GM18499 (cell line): ENCODE data around the gene MERTK.
"Not testable (repeated sequence)": the region's sequence is repeated elsewhere in the genome, so short reads cannot be mapped to it uniquely, and the experiment has no call there.

Source experiments
- ATAC-seq: cut with Tn5 transposase; IDR thresholded peaks from one replicate; pipeline ENCODE4 v1.9.1; 2021; ENCODE audit warnings: moderate number of reproducible peaks; ENCODE audit not compliant: insufficient read depth, unreplicated experiment

Gene MERTK

DNA sequence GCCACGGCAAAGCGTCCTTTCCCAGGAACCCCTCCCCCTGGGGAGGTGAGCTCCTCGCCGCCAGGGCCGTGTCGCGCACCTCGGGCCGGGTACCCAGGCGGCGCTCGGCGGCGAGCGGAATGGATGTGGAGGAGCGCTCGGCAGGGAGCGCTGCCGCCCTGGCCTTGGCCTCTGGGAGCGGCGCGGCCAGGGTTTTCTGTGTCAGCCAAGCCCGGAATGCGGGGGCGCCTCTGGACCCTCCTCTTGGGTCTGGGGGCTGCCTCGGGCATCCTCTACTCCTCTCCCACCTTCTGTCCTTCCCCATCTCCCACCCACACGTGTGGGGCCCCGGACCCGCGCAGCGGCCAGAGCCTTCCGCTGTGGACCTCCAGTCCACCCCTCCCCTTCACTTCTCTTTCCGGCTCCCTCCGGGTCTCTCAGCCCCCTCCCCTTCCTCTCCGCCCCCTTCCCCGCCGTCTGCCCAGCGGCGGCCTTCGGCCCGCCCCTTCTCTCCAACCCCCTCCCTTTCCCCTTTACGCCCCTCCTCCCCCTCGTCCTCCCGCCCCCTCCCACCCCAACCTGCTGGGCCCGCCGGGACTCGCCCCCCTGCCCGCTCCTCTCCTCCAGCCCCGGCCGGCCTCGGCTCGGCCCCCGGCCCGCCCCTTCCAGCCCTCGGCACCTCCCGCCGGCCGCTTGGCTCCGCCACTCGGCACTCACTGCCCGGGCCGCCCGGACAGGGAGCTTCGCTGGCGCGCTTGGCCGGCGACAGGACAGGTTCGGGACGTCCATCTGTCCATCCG, at the start of gene MERTK:
MERTK (plus strand) TSS at position 684 of the 779 bp plus-strand sequence. CDS start 129 bp downstream, outside the sequence.
- no peak for ATAC-seq

DNA sequence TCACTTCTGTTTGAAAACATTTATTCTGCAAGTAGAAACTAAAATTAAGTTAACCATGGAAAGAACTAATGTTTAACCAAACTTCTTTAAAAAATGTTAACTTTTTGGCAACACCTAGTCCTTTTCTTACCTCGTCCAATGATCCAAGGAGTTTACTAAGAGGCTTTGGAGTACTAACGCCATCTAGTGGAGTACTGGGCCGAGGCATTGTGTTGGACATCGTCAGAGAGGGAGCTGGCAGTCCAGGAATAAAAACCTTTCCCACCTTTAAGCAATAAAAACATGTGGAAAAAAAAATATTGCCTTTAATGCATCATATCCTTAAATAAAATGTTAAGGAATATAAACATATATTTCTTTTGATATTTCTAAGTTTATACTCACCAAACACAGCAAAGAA, 47.8 kb upstream of the MERTK start:
- ATAC-seq = not testable (repeated sequence)

DNA sequence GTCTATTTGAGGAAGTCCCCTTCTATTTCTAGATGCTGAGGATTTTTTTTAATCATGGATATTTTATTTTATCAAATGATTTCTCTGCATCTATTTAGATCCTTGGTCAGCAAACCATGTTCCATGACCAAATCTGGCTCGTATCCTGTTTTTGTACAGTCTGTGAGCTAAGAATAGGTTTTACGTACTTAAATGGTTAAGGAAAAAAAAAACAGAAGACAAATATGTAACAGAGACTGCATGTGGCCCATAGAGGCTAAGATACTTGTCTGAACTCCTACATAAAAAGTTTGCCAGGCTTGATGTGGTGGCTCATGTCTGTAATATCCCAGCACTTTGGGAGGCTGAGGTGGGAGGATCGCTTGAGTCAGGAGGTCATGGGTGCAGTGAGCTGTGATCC, 45.9 kb upstream of the MERTK start:
- ATAC-seq = not testable (repeated sequence)

DNA sequence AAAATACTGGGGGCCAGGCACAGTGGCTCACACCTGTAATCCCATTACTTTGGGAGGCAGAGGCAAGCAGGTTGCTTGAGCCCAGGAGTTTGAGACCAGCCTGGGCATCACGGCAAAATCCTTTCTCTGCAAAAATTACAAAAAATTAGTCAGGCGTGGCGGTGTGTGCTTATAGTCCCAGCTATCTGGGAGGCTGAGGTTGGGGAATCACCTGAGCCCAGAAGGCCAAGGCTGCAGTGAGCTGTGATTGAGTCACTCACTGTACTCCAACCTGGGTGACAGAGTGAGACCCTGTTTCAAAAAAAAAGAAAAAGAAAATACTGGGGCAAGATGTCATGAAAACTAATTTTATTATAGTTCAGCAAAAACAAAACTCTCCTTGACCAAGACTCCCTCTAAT, 38.4 kb upstream of the MERTK start:
- not testable (repeated sequence) for ATAC-seq

DNA sequence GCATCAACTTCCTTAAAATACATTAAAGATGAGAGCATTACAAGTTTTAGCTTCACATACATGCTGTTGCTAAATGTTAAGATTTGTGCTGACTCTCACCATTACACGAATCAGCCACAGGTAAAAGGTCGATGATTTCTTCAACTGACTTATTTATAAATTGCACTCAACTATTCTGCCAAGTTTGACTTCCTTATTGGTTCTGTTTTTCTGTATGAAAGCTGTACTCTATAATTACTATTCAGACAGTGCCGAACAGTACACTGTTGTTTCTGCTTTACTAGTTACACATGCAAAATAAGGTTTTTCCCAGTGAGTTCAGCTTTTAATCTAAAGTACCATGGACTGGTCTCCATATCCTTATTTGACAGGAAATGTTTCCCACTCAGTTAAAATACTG, 33.3 kb upstream of the MERTK start:
- not testable (repeated sequence) for ATAC-seq

DNA sequence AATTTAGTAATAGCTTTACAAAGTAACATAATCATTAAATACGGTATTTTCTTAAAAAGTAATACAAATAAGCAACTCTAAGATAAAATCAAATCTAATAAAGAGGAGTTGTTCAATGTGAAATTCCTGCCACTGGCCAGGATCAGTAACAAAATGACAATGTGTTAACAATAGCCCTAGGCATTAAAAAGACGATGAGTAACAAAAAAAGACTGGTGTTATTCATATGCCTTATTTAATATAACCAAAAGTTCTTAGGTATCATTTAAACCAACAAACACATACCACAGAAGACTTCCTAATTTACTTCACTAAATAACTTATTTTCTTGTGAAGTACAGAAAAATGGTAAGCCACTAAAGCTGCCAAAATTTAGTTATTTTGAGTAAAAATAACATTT, 25.6 kb upstream of the MERTK start:
- not testable (repeated sequence) for ATAC-seq

DNA sequence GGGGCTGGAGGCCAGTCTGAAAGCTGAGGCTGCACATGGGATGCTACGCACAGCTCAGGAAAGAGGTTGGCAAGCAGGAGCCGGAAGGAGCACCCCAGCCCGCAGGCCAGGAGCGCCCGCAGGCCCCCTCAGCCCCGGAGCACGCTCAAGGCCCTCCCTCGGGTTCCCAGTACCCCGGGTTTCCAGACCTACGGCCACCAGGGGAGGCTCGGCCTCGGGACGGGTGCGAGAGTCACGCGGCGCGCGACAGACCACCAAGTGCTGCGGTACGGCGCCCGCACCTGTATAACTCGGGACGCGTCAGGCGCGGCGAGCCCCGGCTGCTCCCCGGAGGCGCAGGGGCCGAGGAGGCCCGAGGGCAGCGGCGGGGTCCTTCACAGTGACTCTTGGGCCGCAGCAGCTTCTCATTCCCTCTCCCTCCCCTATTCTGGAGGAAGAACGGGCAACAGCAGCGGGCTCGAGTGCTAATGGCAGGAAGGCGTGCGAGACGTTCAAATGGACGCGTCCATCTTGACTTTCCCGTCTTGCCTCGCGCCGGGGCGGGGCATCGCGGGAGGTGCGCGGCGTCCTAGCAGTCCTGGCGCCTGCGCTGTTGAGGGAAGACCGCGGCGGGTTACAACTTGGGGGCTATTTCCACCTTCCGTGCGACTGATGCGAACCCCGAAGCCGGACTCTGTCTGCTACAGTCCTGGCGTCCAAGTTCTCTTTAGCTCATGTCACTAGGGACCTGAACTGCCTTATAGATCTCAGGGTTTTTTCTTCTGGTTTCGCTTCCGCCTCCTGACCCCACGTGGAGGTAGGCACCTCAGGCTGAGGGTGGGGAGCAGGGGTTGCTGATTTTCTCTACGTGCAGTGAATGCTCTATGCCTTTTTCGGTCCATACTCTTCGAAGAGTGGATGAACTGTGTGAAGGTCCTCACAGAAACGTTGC, 14.5 kb upstream of the MERTK start, which contains the start of gene ANAPC1:
ANAPC1 (minus strand) TSS at position 533 of the 931 bp plus-strand sequence. CDS start 3,368 bp downstream, outside the sequence.
- ATAC-seq = no peak

DNA sequence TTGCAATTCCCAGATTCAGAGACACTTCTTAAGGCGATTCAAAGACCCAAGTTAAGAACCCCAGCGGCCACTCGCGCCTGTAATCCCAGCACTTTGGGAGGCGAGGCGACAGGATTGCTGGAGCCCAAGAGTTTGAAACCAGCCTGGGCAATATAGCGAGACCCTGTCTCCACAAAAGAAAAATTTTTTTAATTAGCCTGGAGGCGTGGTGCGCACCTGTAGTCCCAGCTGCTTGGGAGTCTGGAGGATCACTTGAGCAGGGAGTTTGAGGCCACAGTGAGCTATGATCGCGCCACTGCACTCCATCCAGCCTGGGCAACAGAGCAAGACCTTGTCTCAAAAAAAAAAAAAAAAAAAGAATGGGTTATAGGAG, 13.8 kb upstream of the MERTK start:
- ATAC-seq = no peak

DNA sequence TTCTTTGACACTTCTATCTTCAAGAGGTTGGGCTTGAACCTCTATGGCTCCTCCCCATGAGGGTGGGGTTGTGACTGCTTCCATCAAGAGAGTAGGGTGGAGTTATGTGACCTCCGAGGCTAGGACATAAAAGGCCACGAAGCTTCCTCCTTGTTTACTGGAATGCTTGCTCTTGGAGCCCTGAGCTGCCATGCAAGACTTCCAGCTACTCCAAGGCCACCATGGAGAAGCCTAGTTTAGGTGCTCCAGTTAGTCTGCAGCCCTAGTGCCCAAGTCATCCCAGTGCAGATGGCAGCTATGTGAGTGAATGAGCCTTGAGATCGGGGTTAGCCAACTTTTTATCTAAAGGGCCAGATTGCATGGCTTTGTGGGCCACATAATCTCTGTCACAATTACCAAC, 2.4 kb upstream of the MERTK start:
- no peak for ATAC-seq

DNA sequence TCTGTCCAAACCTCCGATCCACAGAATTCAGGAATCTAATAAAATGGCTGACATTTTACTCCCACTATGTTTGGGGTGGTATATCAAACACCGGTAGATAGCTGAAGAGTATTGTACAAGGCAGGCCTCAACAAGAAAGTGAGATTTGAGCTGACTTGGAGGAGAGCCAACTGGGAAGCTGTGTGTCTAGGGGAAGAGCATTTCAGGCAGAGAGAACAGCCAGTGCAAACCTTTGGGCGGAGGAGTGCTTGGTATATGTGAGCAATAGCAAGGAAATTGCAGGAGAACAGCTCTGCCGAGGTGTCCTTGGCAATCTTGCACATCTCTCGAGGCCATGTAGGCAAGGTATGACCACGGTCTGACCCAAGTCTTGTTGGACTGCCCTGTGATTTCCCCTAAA, 1.8 kb upstream of the MERTK start:
- ATAC-seq = no peak

DNA sequence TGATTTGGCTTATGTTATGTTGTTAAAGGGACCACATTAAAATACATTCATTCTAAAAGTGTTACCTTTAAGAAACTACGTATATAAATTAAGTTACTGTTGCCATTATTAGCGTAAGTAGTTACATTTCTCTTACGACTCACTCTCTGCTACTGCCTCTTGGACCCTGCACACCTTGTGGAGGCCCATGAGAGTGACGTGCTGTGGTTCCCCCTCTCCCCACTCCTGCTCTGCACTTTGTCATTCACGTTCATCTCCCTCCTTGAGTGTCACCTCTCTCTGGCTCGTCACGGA, 830 bp upstream of the MERTK start:
- ATAC-seq = no peak

DNA sequence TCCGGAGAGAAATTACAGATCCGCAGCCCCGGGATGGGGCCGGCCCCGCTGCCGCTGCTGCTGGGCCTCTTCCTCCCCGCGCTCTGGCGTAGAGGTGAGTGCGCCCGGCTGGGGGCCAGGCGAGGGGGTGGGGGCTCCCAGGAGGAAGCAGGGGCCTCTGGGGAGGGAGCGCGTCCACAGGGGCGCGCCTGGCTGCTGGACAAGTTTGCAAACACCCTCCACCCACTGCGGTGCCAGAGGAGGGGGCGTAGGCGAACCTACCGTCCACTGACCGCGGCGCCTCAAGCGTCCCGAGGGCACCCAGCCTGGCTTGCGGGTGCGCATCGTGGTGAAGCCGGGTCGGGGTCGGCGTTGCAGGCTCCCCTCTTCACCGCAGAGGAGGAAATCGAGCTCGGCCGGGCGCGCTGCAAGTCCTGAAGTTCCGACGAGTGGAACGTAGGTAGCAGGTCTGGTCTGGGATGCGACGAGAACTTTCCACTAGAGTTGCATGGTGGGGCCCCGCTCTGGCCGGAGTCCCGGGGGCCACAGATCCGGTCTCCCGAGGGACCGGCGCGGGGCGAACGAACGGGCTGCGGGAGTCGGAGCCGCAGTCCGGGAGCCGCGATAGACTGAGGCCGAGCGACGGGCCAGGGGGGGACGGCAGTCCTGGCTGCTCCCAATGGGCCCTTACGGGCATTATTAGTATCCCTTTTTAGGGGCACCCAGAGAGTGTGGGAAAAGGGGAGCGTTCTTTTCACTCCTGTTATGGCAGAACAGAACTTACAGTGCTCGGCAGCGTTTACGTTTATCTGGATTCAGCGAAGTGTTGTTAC, 502 bp downstream of the MERTK start:
- ATAC-seq = no peak

DNA sequence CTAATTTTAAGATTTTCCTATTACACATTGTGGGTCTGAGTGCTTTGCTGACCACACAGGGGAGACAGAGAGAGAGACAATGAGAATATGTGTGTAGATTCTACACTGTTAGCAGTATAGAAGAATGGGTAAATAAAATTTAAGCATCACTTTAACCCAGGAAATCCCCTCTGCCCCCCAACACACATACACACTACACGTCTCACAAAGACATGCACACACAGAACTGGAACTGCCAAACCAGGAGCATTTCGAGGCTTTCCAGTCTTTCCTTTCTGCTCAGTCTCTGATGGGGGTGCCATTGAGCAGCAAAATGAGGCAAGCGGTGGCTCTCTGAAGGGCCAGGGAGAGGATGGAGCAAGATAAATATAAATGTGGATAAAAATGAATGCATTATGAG, 2.5 kb downstream of the MERTK start:
- no peak for ATAC-seq

DNA sequence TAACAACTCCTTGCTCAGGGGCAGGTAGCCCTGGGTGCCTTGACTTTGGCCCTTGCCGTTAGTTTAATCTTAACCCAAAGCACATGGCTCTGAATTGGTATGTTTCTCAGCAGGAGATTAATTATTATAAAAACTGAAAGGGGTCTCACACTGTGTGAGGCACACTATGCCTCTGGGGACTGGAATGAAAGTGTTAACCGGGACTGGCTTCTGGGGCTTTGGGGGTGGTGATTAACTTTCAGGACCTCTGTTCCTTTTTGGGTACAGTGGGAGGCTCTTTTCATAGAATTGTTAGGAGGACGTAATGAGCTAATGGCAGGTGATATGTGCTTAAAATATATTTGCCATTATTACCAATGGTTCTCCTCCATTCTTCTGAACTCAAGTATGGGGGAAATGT, 5.1 kb downstream of the MERTK start:
- no peak for ATAC-seq

DNA sequence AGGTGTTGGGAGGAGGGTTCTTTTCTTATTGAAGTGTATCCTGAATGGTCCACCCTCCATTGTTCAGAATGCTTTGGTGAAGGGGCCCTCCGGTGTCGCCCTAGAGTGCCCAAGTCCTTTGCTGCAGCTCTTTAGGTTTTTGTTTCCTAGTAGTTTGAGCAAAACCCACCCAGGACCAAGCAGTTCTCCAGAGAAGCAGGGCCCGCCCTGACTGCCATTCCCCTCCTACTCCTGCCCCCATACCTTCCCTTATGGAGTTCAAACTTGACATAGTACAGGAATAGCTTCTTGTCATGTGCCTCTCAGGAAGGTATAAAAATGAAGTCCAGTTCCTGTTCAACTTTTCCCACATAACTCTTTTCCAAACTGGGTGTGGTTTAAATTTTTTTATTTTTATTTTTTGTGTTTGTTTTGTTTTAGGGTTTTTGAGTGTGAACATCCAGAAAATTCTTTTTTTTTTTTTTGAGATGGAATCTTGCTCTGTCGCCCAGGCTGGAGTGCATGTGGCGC, 5.6 kb downstream of the MERTK start:
- ATAC-seq = no peak

DNA sequence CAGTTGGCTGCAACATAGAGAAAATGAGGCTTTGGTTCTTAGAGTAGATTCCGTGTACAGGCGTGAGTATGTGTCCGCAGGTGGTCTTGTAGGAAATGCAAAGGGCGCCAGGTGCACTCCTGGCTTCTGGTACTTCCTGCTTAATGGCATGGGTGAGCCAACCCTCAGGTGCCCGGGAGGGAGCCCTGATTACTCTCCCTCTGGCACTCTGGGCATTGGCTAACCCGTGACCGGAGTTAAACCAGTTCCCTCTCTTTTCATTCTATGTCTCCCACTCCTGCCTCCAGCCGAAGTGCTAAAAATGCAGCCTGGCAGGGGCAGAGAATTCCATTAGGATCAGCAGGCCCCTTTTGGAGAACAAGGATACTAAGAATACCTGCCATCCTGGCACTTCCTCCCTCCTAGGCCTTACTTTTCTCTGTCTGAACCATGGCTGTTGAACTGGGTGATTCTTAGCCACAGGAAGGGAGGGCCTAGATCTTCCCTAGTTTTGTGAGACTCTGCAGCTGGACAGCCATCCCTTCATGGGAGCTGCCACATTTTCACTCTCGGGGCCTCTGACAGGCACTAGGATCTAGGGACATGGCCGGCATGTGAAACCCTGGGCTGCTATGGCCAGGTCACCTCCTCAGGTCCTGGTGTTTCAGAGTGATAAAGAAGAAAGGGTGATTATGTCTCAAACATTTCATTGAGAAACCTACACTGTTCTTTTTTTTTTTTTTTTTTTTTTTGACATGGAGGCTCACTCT, 6.5 kb downstream of the MERTK start:
- ATAC-seq = no peak

DNA sequence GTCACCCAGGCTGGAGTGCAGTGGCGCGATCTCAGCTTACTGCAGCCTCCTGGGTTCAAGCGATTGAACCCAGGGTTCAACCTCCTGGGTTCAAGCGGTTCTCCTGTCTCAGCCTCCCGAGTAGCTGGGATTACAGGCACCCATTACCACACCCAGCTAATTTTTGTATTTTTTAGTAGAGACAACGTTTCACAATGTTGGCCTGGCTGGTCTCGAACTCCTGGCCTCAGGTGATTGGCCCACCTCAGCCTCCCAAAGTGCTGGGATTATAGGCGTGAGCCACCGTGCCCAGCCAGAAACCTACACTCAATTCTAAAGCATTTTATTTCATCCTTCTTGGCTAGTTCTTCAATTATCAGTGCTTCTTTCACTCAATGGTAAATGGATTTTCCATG, 7.1 kb downstream of the MERTK start:
- not testable (repeated sequence) for ATAC-seq

DNA sequence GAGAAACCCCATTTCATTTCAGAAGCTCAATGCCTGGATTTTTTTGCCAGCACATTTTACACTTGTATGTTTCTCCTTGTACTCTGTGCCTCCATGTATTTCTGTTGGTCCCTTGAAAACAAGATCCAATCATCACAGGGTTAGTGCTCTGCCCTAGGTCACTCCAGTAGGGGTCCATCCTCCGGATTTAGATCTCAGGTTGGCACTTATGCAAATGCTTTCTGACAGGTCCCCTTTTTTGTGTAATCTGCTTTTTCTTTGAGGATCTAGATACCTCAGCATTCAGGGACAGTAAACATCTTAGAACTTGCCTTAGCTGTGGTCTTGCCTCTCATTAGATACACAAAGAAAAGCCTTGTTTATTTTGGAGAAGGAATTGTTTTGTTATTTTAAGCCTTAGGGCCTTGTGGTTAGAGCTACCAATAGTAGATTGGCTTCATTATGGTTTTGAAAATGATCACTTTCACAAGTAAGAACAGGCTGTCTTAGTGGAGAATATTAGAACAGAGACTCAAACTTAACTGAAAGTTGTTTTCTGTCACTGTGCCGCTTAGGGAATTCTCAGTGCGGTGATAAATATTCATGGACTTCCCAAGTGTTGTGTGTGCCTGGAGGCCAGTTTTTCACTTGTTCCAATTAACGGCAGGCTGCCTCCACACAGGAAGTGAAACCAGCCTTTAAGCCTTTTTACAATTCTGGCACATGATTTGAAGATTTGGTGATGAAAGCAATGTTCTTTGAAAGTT, 7.8 kb downstream of the MERTK start:
- ATAC-seq = no peak

DNA sequence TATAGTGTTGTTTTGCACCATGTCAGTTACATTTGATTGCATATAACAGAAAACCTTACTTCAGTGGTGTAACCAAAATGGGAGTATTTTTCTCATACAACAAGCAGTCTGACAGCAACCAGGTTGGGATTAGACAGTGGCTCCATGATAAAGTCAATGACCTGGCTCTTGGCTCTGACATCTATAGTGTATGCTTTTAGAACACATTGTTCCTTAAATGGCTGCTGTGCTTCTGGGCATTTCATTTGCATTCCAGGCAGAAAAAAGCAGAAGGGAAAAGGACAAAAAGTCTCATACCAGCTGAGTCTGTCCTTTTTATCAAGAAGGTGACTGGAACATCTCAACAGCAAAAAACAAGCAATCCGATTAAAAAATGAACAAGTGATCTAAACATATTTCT, 10.2 kb downstream of the MERTK start:
- ATAC-seq = no peak
